Esophagus muscularis mucosa (tissue), 4 donors: ENCODE data around the gene MPV17. TPM values are rescaled to one million over a fixed set of nuclear protein-coding genes. Genes with fewer than 3 reads are reported as not detected.

Experiments used
- DNase-seq: peaks from one replicate; pipeline ENCODE4 v3.0.0-alpha.2; 2017; ENCODE audit errors: extremely low spot score
- H3K27ac ChIP-seq, 4 donors: fragments of 200-600 bp; sonication (generic); replicated peaks in 1 of 4; 1 replicate in 3 of 4; 2 replicates in 1 of 4; pipeline ENCODE4 v1.5.1; 2016 to 2019; ENCODE audit warnings: mild to moderate bottlenecking in 1 of 4
- H3K27me3 ChIP-seq, 4 donors: fragments of 200-600 bp; sonication (generic); one replicate each; pipeline versions ENCODE4 v1.5.1 to v1.6.0; 2016 to 2019
- H3K36me3 ChIP-seq, 4 donors: fragments of 200-600 bp; sonication (generic); one replicate each; pipeline ENCODE4 v1.5.1; 2016 to 2019
- H3K4me1 ChIP-seq, 4 donors: fragments of 200-600 bp; sonication (generic); one replicate each; pipeline ENCODE4 v1.5.1; 2016 to 2019
- H3K4me3 ChIP-seq, 4 donors: fragments of 200-600 bp; sonication (generic); 1 replicate in 2 of 4; 2 replicates in 2 of 4; pipeline ENCODE4 v1.5.1; 2016 to 2019; ENCODE audit warnings: mild to moderate bottlenecking in 4 of 4, moderate library complexity in 1 of 4
- H3K9me3 ChIP-seq, 4 donors: fragments of 200-600 bp; sonication (generic); 1 replicate in 3 of 4; 2 replicates in 1 of 4; pipeline ENCODE4 v1.5.1; 2016 to 2019
- EP300 ChIP-seq: sonication (generic); formaldehyde crosslinking; IDR thresholded peaks from one replicate; pipeline ENCODE4 v1.6.1; 2017; ENCODE audit warnings: antibody characterized with exemption
- POLR2A ChIP-seq: fragments of 450-650 bp; IDR thresholded peaks from one replicate; pipeline ENCODE4 v1.6.1; 2017; ENCODE audit warnings: antibody characterized with exemption, moderate library complexity, mild to moderate bottlenecking, low read depth
- POLR2AphosphoS5 ChIP-seq, 2 donors: sonication (generic); formaldehyde crosslinking; IDR thresholded peaks; one replicate each; pipeline ENCODE4 v1.6.1; 2017; ENCODE audit warnings: antibody characterized with exemption in 2 of 2
- WGBS: methylation state at CpG from one replicate; pipeline ENCODE4 v1.1.5; 2018; 5-methylcytosine and 5-hydroxymethylcytosine counted together
- intact Hi-C: fragments of 100-400 bp; cut with DNase I; formaldehyde crosslinking; loops from one replicate; pipeline ENCODE4 v1.15.1; 2023
- total RNA-seq, 4 donors: library from RNA; depleted of rRNA; stranded (reverse); fragments of >200 nt; gene quantifications; one replicate each; pipeline versions ENCODE4 v1.1.0 to v1.2.1, GENCODE V29; 2016
- TF ChIP-seq, protein P1 (sequence below), 3 experiments: fragments of 200-600 bp in 2 of 3; fragments of 450-650 bp in 1 of 3; sonication (generic) in 2 of 3; IDR thresholded peaks; one replicate each; pipeline ENCODE4 v1.5.1; 2017 to 2019; ENCODE audit warnings: antibody characterized with exemption in 3 of 3, mild to moderate bottlenecking in 2 of 3, moderate library complexity in 1 of 3

MPV17 gene
- total RNA-seq, 4 donors from 2014 or later: 46.7 to 70.2 (median 60.6) TPM

DNA sequence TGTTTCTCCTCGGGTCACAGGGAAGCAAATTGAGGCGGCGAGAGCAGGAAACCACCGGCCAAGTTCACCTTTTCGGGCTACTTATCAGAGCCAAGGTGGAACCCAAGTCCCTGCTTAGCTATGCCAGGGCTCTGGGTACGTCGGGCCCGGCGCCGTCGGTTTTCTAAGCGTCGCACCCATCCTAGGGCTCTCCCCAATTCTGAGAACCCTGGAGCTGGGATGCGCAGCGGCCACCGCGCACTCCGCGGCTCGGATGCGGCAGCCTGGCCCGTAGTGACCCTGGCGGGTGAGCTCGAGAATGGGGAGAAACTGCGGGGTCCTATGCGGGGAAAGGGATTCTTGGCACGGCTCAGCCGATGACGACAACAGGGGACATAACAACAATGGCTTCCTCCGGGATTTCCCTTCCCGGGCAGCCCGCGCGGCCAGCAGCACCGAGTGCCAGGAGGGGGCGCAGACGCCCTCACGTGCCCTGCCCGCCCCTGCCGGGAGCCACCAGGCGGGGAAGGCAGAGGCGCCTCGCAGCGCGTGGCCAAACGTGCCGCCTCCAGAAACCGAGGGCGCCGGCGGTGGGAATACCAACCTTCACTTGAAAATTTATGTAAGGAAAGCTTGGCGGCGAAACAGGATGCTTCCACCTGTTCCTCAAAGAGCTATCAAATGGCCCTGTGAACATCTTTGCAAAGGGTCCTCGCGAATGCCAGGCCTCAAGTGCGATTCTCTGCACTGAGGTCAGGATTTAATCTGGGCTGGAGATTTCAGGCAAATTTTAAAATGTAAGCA, 58.0 kb downstream of the MPV17 start:
- H3K27me3 ChIP-seq: peaks cover 0 to 93% (median 58%) of the 10 kb centered on the region in 4 donors
- H3K4me1 ChIP-seq: peaks cover 35 to 40% (median 40%) of the 10 kb centered on the region in 4 donors
- no peaks in the 10 kb centered on the region for H3K9me3 ChIP-seq
- H3K36me3 ChIP-seq: no peaks in the 10 kb centered on the region
- intact Hi-C loops: loop anchor here (10.0 kb wide), 1 partner anchor 820 kb away; no protein-coding TSS in a partner anchor
- no peak for DNase-seq
- 18% methylated on average over 16 of the region's 56 CpGs for whole genome bisulfite sequencing
- peak overlapping the region; percentile 30 to 56 (median 52) for H3K4me3 ChIP-seq
- TF ChIP-seq POLR2A: no peak
- TF ChIP-seq, protein P1, sequence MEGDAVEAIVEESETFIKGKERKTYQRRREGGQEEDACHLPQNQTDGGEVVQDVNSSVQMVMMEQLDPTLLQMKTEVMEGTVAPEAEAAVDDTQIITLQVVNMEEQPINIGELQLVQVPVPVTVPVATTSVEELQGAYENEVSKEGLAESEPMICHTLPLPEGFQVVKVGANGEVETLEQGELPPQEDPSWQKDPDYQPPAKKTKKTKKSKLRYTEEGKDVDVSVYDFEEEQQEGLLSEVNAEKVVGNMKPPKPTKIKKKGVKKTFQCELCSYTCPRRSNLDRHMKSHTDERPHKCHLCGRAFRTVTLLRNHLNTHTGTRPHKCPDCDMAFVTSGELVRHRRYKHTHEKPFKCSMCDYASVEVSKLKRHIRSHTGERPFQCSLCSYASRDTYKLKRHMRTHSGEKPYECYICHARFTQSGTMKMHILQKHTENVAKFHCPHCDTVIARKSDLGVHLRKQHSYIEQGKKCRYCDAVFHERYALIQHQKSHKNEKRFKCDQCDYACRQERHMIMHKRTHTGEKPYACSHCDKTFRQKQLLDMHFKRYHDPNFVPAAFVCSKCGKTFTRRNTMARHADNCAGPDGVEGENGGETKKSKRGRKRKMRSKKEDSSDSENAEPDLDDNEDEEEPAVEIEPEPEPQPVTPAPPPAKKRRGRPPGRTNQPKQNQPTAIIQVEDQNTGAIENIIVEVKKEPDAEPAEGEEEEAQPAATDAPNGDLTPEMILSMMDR (IDR thresholded peaks at IDR 0.05): peak; percentile 36 to 51 (median 40)
- TF ChIP-seq POLR2AphosphoS5 (IDR thresholded peaks at IDR 0.05): peak in 1 of 2 donors; percentile 40
- H3K27ac ChIP-seq: no peak overlapping the region

DNA sequence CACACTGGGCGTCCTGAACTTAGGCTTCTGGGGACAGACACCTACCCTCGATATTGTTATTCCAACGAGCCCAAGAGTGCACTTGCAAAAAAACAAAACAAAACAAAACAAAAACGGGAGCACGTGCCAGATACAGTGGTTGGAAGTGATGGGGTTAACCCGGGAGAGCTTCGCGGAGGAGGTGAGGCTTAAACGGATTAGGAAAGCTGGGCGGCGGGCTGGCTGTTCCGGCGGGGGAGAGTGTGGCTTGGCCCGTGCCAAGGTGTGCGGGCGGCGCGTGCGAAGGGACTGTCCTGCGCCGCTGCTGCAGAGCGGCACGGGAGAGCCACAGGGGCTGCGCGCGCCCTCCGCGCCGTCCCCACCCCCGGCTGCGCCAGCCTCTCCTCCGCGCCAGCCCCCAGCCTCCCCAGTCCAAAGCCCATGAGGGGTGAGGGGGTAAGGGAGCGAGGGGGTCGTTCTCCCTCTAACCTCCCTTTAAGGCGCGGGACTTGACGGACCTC, 58.6 kb downstream of the MPV17 start:
- Histone ChIP-seq H3K4me1 (peaks cover 35 to 40% (median 40%) of the 10 kb centered on the region in 4 donors), H3K27me3 (peaks cover 0 to 97% (median 61%) of the 10 kb centered on the region in 4 donors), H3K9me3 (no peaks in the 10 kb centered on the region), H3K27ac (no peak overlapping the region), H3K36me3 (no peaks in the 10 kb centered on the region), H3K4me3 (peak overlapping the region; percentile 30 to 56 (median 52))
- WGBS: 0% methylated on average over 10 of the region's 38 CpGs
- DNase-seq: no peak
- TF ChIP-seq, protein P1 (IDR thresholded peaks at IDR 0.05): no peak
- TF ChIP-seq EP300: no peak
- TF ChIP-seq POLR2A: no peak
- no peak for TF ChIP-seq POLR2AphosphoS5 (IDR thresholded peaks at IDR 0.05)
- intact Hi-C loops: loop anchor here (10.0 kb wide), 1 partner anchor 820 kb away; no protein-coding TSS in a partner anchor

DNA sequence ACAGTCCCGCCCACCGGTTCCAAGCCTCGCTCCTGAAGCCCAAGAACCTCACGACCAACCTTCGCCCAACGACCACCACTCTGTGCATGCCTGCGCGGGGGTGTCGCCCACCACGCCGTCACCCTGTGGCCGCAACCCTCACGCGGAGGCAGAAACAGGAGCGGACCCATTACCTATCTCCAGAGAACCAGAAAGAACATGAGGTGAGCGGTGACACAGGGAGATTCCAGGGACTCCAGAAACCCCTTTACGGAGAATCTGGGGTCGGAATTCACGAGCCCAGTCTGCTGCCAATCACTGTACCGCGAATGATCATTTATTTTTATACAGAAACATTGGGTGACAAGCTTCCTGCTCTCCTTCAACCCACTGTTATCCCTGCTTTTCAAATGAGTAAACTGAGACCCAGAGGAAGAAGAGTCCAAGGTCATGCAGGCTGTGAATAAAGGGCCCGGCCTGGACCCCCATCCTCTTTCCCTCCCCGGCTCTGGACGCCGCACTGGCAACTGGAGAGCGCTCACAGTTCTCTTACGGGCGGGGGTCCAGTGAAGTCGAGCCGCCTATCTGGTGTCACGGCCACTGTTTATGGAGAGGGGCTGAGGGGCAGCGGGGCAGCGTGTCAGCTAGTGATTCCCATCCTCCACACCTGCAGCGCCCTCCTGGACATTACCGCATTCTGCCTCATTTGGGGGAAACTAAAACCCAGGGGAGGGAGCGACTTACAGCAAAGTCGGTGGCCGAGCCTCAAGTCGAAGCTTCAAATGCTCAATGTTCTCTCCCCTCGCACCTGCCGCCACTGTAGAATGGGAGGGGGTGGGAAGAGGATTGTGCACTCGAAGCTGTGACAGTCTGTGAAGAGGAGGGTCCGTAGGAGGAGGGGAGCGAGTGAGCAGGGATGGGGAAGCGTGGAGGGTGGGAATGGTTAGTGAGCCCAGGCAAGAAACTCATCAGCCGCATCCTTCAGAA, 59.3 kb downstream of the MPV17 start:
- no peak overlapping the region for H3K27ac ChIP-seq

More for the DNA sequence above, 59.3 kb downstream of the MPV17 start:
- H3K36me3 ChIP-seq: no peaks in the 10 kb centered on the region
- peak overlapping the region; percentile 49 to 56 (median 54) for H3K4me3 ChIP-seq
- H3K4me1 ChIP-seq: peaks cover 35 to 40% (median 40%) of the 10 kb centered on the region in 4 donors
- intact Hi-C loops: loop anchor here (10.0 kb wide), 1 partner anchor 819 kb away; no protein-coding TSS in a partner anchor
- DNase-seq: no peak
- H3K27me3 ChIP-seq: peaks cover 0 to 100% (median 61%) of the 10 kb centered on the region in 4 donors
- TF ChIP-seq POLR2A: no peak
- no peak for TF ChIP-seq EP300
- no peak for TF ChIP-seq POLR2AphosphoS5 (IDR thresholded peaks at IDR 0.05)
- TF ChIP-seq, protein P1 (IDR thresholded peaks at IDR 0.05): no peak
- no peaks in the 10 kb centered on the region for H3K9me3 ChIP-seq
- 4% methylated on average over 10 of the region's 46 CpGs for WGBS
